ENCODE results near the gene CEP89.

- TF ChIP-seq CTCF (IDR thresholded peaks at IDR 0.05 in 4 of 5, conservative IDR thresholded peaks at IDR 0.05 in 1 of 5) (no peak), POLR2A (IDR thresholded peaks at IDR 0.05) (no peak)
Observed at GRCh38 chr19:32868206-32868950, 103.4 kb downstream of the CEP89 start.
